HepG2 (cell line): ENCODE data around the gene ANKS1B. TPM values are rescaled to one million over a fixed set of nuclear protein-coding genes. Genes with fewer than 3 reads are reported as not detected.

ENCODE experiments used
- ATAC-seq: fragments of 200-7000 bp; cut with Tn5 transposase; 3 replicates; pipeline ENCODE4 v1.9.1; 2020; ENCODE audit warnings: mild to moderate bottlenecking, moderate library complexity
- BruUV-seq: library from RNA; stranded (reverse); fragments of 400-500 nt; replicated peaks from 2 replicates; lab custom pipeline; 2021; lab: Mats Ljungman, UMichigan
- CTCF ChIA-PET: fragments of 300-600 bp; formaldehyde crosslinking; extraction: SDS; loops from one replicate; lab custom pipeline; 2021; ENCODE audit warnings: low total read pairs, inconsistent platforms, low intra/inter-chr PET ratio; lab: Yijun Ruan, JAX
- POLR2A ChIA-PET: fragments of 350-600 bp; sonication (Branson Sonifier 250); formaldehyde crosslinking; loops from one replicate; lab custom pipeline; 2020; ENCODE audit warnings: antibody characterized with exemption, inconsistent platforms; lab: Yijun Ruan, JAX
- DNase-seq: peaks from one replicate; pipeline ENCODE4 v3.0.0-alpha.2; 2015; ENCODE audit warnings: low spot score
- FAIRE-seq: peaks from 3 replicates; lab custom pipeline; 2011; peaks lifted over from hg19 to GRCh38; lab: Jason Lieb, UNC
- H2AFZ ChIP-seq: one replicate; pipeline ENCODE4 v1.6.1; 2011; ENCODE audit warnings: low read length, inconsistent platforms
- H3K27ac ChIP-seq: fragments of 300-600 bp; 3 replicates; pipeline ENCODE4 v1.8.0; 2011; ENCODE audit warnings: mixed run types, mild to moderate bottlenecking, mixed read lengths, low read length, inconsistent platforms; ENCODE audit not compliant: insufficient read depth; ENCODE audit errors: extremely low read length
- H3K27me3 ChIP-seq, 2 experiments: fragments of 200-600 bp in 1 of 2; 2 replicates in 1 of 2; 3 replicates in 1 of 2; pipeline versions ENCODE4 v1.6.0 to v1.8.0; 2011; ENCODE audit warnings: low read length in 2 of 2, mild to moderate bottlenecking in 2 of 2, moderate library complexity in 2 of 2, inconsistent platforms in 1 of 2; ENCODE audit not compliant: insufficient read depth in 2 of 2, control insufficient read depth in 1 of 2
- H3K36me3 ChIP-seq, 2 experiments: fragments of 200-600 bp in 1 of 2; replicated peaks in 1 of 2; 2 replicates in 1 of 2; 3 replicates in 1 of 2; pipeline versions ENCODE4 v1.5.1 to v1.8.0; 2011; ENCODE audit warnings: low read length in 2 of 2, inconsistent platforms in 1 of 2; ENCODE audit not compliant: insufficient read depth in 2 of 2, control insufficient read depth in 1 of 2
- H3K4me1 ChIP-seq: 2 replicates; pipeline ENCODE4 v1.5.1; 2012; ENCODE audit warnings: low read length, inconsistent platforms; ENCODE audit not compliant: insufficient read depth
- H3K4me2 ChIP-seq: 2 replicates; pipeline ENCODE4 v1.6.0; 2011; ENCODE audit warnings: low read depth, low read length, inconsistent platforms
- H3K4me3 ChIP-seq, 3 experiments: fragments of 200-600 bp in 1 of 3; sonication (generic), shearing (Covaris generic) in 1 of 3; replicated peaks in 1 of 3; 2 replicates each; pipeline ENCODE4 v1.5.1; 2011 to 2016; ENCODE audit warnings: low read length in 3 of 3, inconsistent platforms in 2 of 3, low read depth in 2 of 3, mild to moderate bottlenecking in 2 of 3, control low read depth in 1 of 3, mixed read lengths in 1 of 3; ENCODE audit not compliant: insufficient read depth in 1 of 3
- H3K79me2 ChIP-seq: one replicate; pipeline ENCODE4 v1.6.1; 2011; ENCODE audit warnings: low read length, inconsistent platforms; ENCODE audit not compliant: insufficient read depth
- H3K9ac ChIP-seq: 2 replicates; pipeline ENCODE4 v1.6.0; 2011; ENCODE audit warnings: mild to moderate bottlenecking, low read depth, low read length, inconsistent platforms; ENCODE audit not compliant: insufficient read depth
- H3K9me3 ChIP-seq: 2 replicates; pipeline ENCODE4 v1.5.1; 2012; ENCODE audit warnings: mild to moderate bottlenecking, low read length
- H4K20me1 ChIP-seq: 2 replicates; pipeline ENCODE4 v1.6.0; 2011; ENCODE audit warnings: inconsistent platforms, mild to moderate bottlenecking, low read length, moderate library complexity; ENCODE audit not compliant: insufficient read depth
- AFF4 ChIP-seq: sonication (generic); formaldehyde crosslinking; IDR thresholded peaks from 2 replicates; pipeline ENCODE4 v1.4.0; 2020; ENCODE audit warnings: missing genetic modification reagents
- SOX13 ChIP-seq, 3 experiments: fragments of 450-650 bp in 1 of 3; sonication (generic) in 1 of 3; formaldehyde crosslinking in 1 of 3; IDR thresholded peaks in 2 of 3; conservative IDR thresholded peaks in 1 of 3; 2 replicates each; pipeline versions ENCODE4 v1.5.0 to v1.6.1; 2016 to 2020; ENCODE audit warnings: antibody characterized with exemption in 1 of 3, mild to moderate bottlenecking in 1 of 3, missing compliant biosample characterization in 1 of 3, missing genetic modification reagents in 1 of 3, moderate library complexity in 1 of 3
- TAF1 ChIP-seq: sonication (generic); formaldehyde crosslinking; IDR thresholded peaks from 2 replicates; pipeline ENCODE4 v1.4.0; 2020; ENCODE audit warnings: missing genetic modification reagents
- WGBS: methylation state at CpG from one replicate; pipeline ENCODE4 v1.1.6; 2017; ENCODE audit warnings: low lambda C conversion rate; 5-methylcytosine and 5-hydroxymethylcytosine counted together
- in situ Hi-C: cut with HindIII; loops from 2 replicates; pipeline ENCODE4 v1.10.0; 2017; ENCODE audit warnings: low pct_unique_long_range_greater_than_20kb; ENCODE audit not compliant: extremely low pct_ligation_motif_present
- intact Hi-C: fragments of 100-400 bp; cut with micrococcal nuclease; formaldehyde crosslinking; loops from one replicate; pipeline ENCODE4 v1.10.0; 2022; ENCODE audit not compliant: unreplicated experiment
- polyA plus RNA-seq, 8 experiments: library from polyadenylated mRNA; depleted of rRNA in 3 of 8; stranded (reverse) in 7 of 8; unstranded in 1 of 8; fragments of >200 nt; fragmentation: Illumina TruSeq in 4 of 8; extraction: Trizol in 4 of 8; gene quantifications; 2 replicates each; pipeline versions ENCODE4 v1.2.1 to v1.2.3, GENCODE V29; 2011 to 2016; ENCODE audit warnings: low read depth in 4 of 8, missing spikeins in 1 of 8, mixed read lengths in 1 of 8; ENCODE audit not compliant: insufficient read depth in 1 of 8
- total RNA-seq, 5 experiments: library from RNA; depleted of rRNA; stranded (reverse); fragments of >200 nt; fragmentation: Illumina TruSeq; extraction: Trizol; gene quantifications; 2 replicates each; pipeline ENCODE4 v1.2.3, GENCODE V29; 2016; ENCODE audit warnings: low read depth in 1 of 5

ANKS1B gene
- total and polyA plus RNA-seq, 2 of the 13 experiments (the other 11 are each of a cell fraction or from before 2014, with no cell fraction given) = 0.15 TPM; not detected in 1

- H3K27me3 ChIP-seq = peaks cover 0 to 16% of the 10 kb centered on the region in 2 experiments; a peak in 2 of 5 replicates
- no peak overlapping the region for H3K9ac ChIP-seq
- H4K20me1 ChIP-seq = no peaks in the 10 kb centered on the region
- no peak overlapping the region for H3K4me2 ChIP-seq
- H3K4me3 ChIP-seq = no peak overlapping the region
- TF ChIP-seq AFF4 (CRISPR knock-in tag) = no peak
- no peak for TF ChIP-seq SOX13 (IDR thresholded peaks at IDR 0.05)
- TF ChIP-seq SOX13 (CRISPR knock-in tag; conservative IDR thresholded peaks at IDR 0.05 in 1 of 2, IDR thresholded peaks at IDR 0.05 in 1 of 2) = no peak
- intact Hi-C loops (no loop called here), in situ Hi-C loops (no loop called here)
- BruUV-seq = no TSS peak
- H3K27ac ChIP-seq = no peak overlapping the region
- H3K79me2 ChIP-seq = no peaks in the 10 kb centered on the region
- ChIA-PET CTCF (no interaction called here), POLR2A (no interaction called here)
- 6% methylated on average over 2 of the region's 2 CpGs for WGBS
- H3K36me3 ChIP-seq = no peaks in the 10 kb centered on the region
- H3K9me3 ChIP-seq = no peaks in the 10 kb centered on the region
- DNase-seq (no peak), FAIRE-seq (no peak), ATAC-seq (no peak)
- no peaks in the 10 kb centered on the region for H3K4me1 ChIP-seq
- H2AFZ ChIP-seq = no peak overlapping the region
Observed at GRCh38 chr12:98783420-98783819, 1201.3 kb downstream of the ANKS1B start.

GRCh38 chr12:98780261-98780660, 1204.5 kb downstream of the ANKS1B start:
- DNase-seq (no peak), FAIRE-seq (no peak), ATAC-seq (no peak)
- Histone ChIP-seq H3K36me3 (no peaks in the 10 kb centered on the region), H3K9ac (no peak overlapping the region), H3K9me3 (no peaks in the 10 kb centered on the region), H3K4me1 (no peaks in the 10 kb centered on the region), H2AFZ (no peak overlapping the region), H3K27ac (no peak overlapping the region), H3K27me3 (peaks cover 0 to 22% of the 10 kb centered on the region in 2 experiments; a peak in 2 of 5 replicates), H3K4me2 (no peak overlapping the region), H4K20me1 (no peaks in the 10 kb centered on the region), H3K4me3 (no peak overlapping the region), H3K79me2 (no peaks in the 10 kb centered on the region)
- intact Hi-C loops = no loop called here
- BruUV-seq = no TSS peak
- ChIA-PET POLR2A (no interaction called here), CTCF (no interaction called here)
- 2% methylated on average over 4 of the region's 4 CpGs for WGBS
- no peak for TF ChIP-seq TAF1 (CRISPR knock-in tag)
- in situ Hi-C loops = no loop called here
